GM10266 (cell line): ENCODE measurements around the gene MB21D2.
"Not testable (repeated sequence)": the region's sequence is repeated elsewhere in the genome, so short reads cannot be mapped to it uniquely, and the experiment has no call there.

Source experiments
- DNase-seq: peaks from one replicate; pipeline ENCODE4 v3.0.0; 2012; ENCODE audit errors: extremely low spot score
- CTCF ChIP-seq: IDR thresholded peaks from 2 replicates; pipeline ENCODE4 v1.5.1; 2012; ENCODE audit warnings: mild to moderate bottlenecking, low read depth; ENCODE audit not compliant: control insufficient read depth, insufficient read depth; ENCODE audit errors: missing control alignments

Gene MB21D2

DNA sequence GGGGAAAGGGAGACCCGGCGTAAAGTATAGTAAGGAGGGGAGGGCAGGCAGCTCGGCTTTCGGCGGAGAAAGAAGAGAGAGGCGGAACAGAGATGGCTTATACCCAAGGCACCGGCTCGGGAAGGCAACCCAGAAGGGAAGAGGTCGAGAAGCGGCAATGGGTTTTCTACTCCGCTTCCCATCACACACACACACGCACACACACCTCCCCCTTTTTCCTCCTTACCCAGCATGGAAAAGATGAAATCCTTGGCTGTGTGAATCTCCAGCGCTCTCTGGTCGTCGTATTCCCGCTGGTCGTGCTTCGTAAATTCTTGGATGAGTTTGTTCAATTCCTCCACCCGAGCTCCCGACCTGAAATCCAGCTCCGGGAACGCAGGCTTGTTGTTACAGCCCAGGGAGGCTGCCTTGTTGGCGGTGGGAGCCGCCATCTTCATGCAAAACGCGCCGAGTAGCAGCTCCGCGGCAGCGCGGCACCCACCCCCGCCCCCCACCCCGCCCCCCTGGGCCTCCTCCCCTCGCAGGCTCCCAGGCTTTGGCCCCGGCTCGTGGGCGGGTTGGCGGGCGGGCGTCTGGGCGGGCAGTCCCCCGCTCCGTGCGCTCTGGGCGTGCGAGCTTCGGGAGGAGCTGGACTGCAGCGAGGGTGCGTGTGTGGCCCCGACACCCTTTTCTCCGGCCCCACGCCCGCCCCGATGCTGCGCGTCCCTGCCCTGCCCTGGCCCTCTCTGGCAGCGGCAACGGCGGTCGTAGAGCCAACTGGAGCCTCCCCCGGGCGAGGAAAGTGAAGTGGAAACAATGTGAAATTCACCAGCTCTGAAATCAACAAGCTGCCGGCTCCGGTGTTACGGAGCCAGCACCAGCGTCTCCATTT lies at the start of gene MB21D2:
Gene MB21D2 (minus strand): TSS at position 453 of the 871 bp plus-strand sequence. CDS start 16 bp downstream, at position 437.
- no peak for TF ChIP-seq CTCF
- DNase-seq = peak; percentile 88

- not testable (repeated sequence) for DNase-seq
These were observed 47.5 kb upstream of the MB21D2 start for GRCh38 chr3:192964959-192965719.

- TF ChIP-seq CTCF = no peak
- no peak for DNase-seq
These were observed 42.1 kb upstream of the MB21D2 start for GRCh38 chr3:192959773-192960172.

GRCh38 chr3:192958219-192958872 lies 40.7 kb upstream of the MB21D2 start:
- DNase-seq = peak; percentile 2
- TF ChIP-seq CTCF = no peak

- TF ChIP-seq CTCF = no peak
- DNase-seq = peak; percentile 3
These were observed 39.9 kb upstream of the MB21D2 start for GRCh38 chr3:192957441-192958021.

DNA sequence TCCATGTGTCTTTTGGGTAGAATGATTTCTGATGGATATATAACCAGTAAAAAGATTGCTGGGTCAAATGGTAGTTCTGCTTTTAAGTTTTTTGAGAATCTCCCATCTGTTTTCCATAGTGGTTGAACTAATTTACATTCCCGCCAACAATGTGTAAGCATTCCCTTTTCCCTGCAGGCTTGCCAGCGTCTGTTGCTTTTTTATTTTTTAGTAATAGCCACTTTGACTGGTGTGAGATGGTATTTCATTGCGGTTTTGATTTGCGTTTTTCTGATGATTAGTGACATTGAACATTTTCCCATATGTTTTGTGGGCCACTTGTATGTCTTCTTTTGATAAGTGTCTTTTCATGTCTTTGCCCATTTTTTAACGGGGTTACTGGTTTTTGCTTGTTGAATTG lies 36.3 kb upstream of the MB21D2 start:
- DNase-seq = no peak
- TF ChIP-seq CTCF = no peak

DNA sequence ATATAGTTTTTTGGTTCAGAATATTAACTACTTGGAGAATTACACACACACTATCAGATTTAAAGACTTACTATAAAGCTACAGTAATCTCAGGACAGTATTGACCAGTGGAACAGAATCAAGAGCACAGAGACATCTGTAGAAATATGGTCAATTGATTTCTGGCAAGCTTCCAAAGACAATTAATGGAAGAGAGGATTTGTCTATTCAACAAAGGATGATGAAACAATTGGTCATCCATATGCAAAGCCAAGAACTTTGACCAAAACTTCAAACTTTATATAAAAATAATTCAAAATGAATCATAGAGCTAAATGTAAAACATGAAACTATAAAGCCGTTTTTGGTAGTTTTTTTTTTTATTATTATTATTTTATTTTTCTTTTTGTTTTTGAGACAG lies 29.8 kb upstream of the MB21D2 start:
- no peak for TF ChIP-seq CTCF
- DNase-seq = no peak
